Astrocyte of the spinal cord (primary cell): ENCODE data around the gene IER3.

ENCODE experiments used
- DNase-seq: peaks from one replicate; pipeline ENCODE4 v3.0.0; 2011; ENCODE audit warnings: low read depth, low spot score
- H3K4me3 ChIP-seq: 2 replicates; pipeline ENCODE4 v1.5.1; 2011; ENCODE audit warnings: low read depth, mild to moderate bottlenecking, low read length, moderate library complexity
- in situ Hi-C: cut with HindIII; loops from 2 replicates; pipeline ENCODE4 v1.10.0; 2017; ENCODE audit warnings: low sequenced_read_pairs
- TF ChIP-seq, protein P1 (sequence below): IDR thresholded peaks from 2 replicates; pipeline ENCODE4 v1.5.1; 2012; ENCODE audit warnings: low read depth, mild to moderate bottlenecking, low read length, inconsistent platforms

IER3 gene

DNA sequence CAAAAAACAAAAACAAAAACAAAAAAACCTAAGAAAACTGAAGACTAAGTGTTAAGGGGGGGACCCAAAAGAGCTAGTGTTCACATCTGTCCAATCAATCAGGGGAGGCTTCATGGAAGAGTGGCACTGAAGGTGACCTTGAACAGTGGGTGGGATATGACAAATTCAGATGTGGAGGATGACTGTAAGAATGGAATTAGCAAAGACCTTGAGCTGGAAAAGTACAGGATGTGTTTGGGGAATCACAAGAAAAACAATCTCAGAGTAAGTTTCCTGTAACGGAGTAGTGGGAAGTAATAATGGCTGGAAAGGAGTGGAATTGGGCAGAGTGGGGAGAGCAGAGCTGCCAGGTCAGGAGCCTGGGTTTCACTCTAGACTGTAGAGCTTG, 2.9 kb upstream of the IER3 start:
- H3K4me3 ChIP-seq = no peak overlapping the region
- TF ChIP-seq, protein P1, sequence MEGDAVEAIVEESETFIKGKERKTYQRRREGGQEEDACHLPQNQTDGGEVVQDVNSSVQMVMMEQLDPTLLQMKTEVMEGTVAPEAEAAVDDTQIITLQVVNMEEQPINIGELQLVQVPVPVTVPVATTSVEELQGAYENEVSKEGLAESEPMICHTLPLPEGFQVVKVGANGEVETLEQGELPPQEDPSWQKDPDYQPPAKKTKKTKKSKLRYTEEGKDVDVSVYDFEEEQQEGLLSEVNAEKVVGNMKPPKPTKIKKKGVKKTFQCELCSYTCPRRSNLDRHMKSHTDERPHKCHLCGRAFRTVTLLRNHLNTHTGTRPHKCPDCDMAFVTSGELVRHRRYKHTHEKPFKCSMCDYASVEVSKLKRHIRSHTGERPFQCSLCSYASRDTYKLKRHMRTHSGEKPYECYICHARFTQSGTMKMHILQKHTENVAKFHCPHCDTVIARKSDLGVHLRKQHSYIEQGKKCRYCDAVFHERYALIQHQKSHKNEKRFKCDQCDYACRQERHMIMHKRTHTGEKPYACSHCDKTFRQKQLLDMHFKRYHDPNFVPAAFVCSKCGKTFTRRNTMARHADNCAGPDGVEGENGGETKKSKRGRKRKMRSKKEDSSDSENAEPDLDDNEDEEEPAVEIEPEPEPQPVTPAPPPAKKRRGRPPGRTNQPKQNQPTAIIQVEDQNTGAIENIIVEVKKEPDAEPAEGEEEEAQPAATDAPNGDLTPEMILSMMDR = no peak
- no peak for DNase-seq
- in situ Hi-C loops = no loop called here

DNA sequence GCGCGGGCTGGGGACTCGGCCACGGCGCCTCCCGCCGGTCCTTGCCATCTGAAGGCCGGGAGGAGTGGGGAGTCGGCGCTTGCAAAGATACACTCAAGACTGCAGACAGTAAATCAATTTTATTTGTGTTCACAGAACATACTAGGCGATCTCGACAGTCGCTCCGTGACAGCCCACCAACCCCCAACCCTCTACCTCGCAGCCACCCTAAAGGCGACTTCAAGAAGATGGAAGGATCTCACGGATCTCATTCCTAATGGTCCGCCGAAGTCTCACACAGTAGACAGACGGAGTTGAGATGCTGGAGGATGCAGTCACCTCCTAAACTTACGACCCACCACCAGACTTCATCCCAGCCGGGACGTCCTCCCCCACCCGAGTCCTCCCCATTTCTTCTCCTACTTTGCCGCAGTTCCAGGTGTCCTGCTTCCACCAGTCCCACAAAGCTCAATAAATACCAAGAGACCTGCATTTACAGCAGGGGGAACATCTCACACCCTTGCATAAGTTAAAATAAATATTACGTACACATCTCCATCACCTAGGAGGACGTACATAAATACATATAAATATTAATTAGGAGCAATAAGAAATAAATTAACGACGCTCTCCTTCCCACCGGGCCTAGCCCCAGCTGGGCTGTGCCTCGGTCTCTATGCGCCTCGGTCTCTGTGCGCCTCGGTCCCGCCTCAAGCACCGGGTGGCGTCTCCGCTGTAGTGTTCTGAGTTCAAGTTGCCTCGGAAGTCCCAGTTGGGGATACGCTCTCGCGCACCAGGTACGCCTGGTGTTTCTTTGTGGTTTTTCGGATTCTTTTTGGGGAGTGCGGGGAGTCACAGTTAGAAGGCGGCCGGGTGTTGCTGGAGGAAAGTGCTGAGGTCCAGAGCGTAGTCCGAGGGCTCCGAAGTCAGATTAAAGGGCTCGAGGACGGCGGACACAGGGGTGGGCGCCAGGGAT, 971 bp downstream of the IER3 start:
- TF ChIP-seq, protein P1 = no peak
- in situ Hi-C loops = no loop called here
- peak overlapping the region; percentile 68 for H3K4me3 ChIP-seq
- no peak for DNase-seq

DNA sequence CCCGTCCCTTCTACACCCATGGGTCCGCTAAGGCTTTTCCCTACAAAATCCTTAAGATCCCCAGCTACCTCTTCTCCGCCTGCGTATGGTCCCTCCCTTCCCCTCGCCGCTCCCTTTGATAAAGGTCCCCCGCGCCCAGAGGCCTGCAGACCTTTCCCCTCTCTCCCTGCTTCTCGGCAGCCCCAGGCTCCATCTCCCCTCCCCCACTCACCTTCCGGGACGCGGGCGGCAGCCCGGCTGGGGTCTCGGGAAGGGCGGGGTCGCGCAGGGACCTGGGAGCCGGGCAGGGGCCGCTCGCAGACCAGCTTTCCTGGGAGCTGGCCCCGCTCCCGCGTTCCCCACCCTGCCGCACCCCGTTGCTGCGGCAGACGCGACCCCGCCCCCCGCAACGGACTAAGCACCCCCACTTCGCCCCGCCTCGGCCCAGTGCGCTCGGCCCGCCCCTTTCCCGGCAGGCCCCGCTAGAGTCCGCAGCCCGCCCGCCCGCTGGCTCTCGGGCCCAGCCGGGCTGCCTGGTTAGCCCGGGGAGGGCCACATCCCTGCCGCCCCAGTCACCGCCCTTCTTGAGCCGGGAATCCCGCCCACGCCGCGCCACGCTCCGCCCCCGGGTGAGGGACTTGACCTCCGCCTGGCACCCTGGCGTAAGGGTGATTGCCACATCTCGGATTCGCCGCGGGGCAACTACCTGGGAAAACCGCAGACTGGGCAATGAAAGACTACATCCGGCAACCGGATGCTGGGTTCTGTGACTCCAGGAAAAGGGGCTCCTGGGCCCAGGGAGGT, 1.8 kb downstream of the IER3 start, which contains the start of gene FLOT1:
FLOT1 (minus strand) TSS at position 372 of the 783 bp plus-strand sequence. CDS start 498 bp downstream, outside the sequence.
- in situ Hi-C loops = no loop called here
- DNase-seq = peak; percentile 97
- peak within 1 kb of the TSS; percentile 68 for H3K4me3 ChIP-seq
- TF ChIP-seq, protein P1 = no peak

DNA sequence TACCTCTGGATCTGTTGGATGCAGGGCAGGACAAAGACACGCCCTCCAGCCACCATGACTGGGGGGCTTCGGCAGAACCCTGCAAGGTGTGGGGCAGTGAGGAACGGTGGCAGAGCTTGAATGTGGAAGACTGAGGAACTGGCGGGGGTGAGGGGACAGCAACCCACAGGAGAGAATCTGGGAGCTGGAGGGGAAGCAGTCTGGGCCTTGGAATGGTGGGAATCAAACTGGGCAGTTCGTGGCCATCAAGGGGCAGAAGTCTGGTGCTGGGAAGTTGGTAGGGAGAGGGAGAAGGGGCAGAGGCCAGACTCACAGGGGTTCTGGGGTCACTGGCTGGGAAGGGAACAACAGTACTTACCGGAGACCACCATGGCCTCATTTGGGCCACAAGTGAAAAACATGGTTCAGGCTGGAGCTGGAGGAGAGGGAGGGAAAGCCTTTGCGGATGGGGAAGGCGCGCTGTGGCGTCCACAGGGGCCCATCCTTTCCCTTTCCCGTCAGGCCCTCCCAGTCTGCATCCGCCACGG, 2.5 kb downstream of the IER3 start:
- DNase-seq = no peak
- peak overlapping the region; percentile 68 for H3K4me3 ChIP-seq
- TF ChIP-seq, protein P1 = no peak
- in situ Hi-C loops = no loop called here

DNA sequence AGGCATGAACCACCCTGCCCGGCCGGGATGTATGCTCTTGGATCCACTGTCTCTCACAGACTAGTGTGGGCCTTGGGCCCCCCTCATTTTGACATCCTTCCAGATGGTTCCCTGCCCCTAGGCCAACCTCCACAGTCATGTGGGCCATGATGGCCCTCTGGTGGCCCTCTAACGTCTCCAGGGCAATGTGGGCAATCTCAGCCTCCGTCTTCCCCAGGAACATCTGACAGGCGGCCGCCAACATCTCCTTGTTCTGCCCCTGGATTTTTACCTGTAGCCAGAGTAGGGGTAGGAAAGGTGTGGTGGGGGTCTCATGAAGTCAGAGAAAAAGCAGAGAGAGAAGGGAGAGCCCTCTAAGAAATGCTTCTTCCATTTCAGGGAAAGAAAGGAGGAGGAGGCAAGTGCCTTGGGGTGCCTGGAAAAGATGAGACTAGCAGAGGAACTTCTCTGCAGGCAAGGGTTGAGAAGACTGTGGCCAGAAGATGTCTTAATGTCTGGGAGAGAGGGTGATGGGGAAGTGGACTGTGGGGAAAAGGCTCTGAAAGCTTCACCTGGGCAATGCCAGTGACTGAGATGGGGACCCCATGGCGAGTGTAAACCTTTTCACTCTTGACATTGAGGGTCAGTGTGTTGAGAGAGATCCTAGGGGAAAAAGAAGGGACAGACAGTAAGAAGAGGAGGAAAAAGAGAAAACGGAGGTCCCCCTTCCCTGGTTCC, 3.1 kb downstream of the IER3 start:
- DNase-seq = no peak
- TF ChIP-seq, protein P1 = no peak
- in situ Hi-C loops = no loop called here
- H3K4me3 ChIP-seq = peak overlapping the region; percentile 68

DNA sequence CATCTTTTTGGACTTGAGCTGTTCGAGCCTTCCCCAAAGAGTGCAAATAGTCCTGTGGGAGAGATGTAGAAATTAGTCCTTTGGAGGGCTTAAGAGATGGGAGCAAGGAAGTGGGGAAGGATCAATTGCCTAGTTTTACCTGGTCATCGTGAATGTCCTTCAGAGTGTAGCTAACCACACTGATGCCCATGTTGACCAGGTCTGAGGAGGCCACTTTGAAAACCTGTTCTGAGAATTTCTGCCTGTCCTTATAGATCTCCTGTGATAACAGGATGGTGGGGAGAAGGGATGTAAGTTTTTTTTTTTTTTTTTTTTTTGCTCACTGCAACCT, 3.8 kb downstream of the IER3 start:
- TF ChIP-seq, protein P1 = no peak
- DNase-seq = no peak
- in situ Hi-C loops = no loop called here
- no peak overlapping the region for H3K4me3 ChIP-seq
